ENCODE measurements around the gene TNFAIP8L3. TPM values are rescaled to one million over a fixed set of nuclear protein-coding genes. Genes with fewer than 3 reads are reported as not detected.

Gene TNFAIP8L3
- total and polyA plus RNA-seq, 2 of the 4 experiments (the other 2 are of a cell fraction): 0.29 to 0.90 TPM

- ChIA-PET POLR2A (ENCODE audit: unreplicated experiment) (no interaction called here), CTCF (no interaction called here)
- Histone ChIP-seq H2BK120ac (ENCODE audit: low read depth, low read length) (no peak overlapping the region), H2AK9ac (replicated peaks; ENCODE audit: low read depth, low read length, poor library complexity) (no peak overlapping the region), H3K27ac (ENCODE audit: insufficient read depth, low read length) (no peak overlapping the region), H3K4me2 (ENCODE audit: low read depth, low read length) (no peak overlapping the region), H2BK5ac (ENCODE audit: low read depth, low read length, poor library complexity, severe bottlenecking) (no peak overlapping the region), H3K4me3 (ENCODE audit: insufficient read depth, low read depth, low read length) (no peak overlapping the region), H3K23ac (ENCODE audit: low read depth, low read length) (no peak overlapping the region), H3K79me1 (ENCODE audit: low read depth in 1 of 2, low read length in 2 of 2) (no peaks in the 10 kb centered on the region), H3K18ac (ENCODE audit: low read depth, low read length) (no peak overlapping the region), H3K4me1 (ENCODE audit: control insufficient read depth, insufficient read depth, low read length) (peaks cover 2% of the 10 kb centered on the region), H2BK20ac (ENCODE audit: low read depth, low read length) (no peak overlapping the region), H2AK5ac (ENCODE audit: low read depth, low read length) (no peak overlapping the region), H3K9ac (ENCODE audit: low read depth, low read length) (no peak overlapping the region), H4K5ac (ENCODE audit: low read depth, low read length) (no peak overlapping the region), H3K36me3 (ENCODE audit: control insufficient read depth, insufficient read depth, low read length) (no peaks in the 10 kb centered on the region), H4K91ac (ENCODE audit: insufficient read depth, low read depth, low read length) (no peak overlapping the region), H3K14ac (replicated peaks; ENCODE audit: low read depth, low read length) (no peak overlapping the region), H3K27me3 (ENCODE audit: control insufficient read depth, insufficient read depth, low read length) (peaks cover 73% of the 10 kb centered on the region), H2AFZ (replicated peaks; ENCODE audit: low read length, poor library complexity) (peak overlapping the region; percentile 10), H2BK15ac (ENCODE audit: low read depth, low read length) (no peak overlapping the region), H3K9me1 (ENCODE audit: insufficient read depth, low read length) (no peaks in the 10 kb centered on the region; the same call in 1 of the 2 replicates), H4K8ac (ENCODE audit: low read depth in 2 of 2, low read length in 2 of 2) (no peak overlapping the region), H3K56ac (ENCODE audit: extremely low read depth, insufficient read depth, low read length) (no peak overlapping the region), H3K9me3 (ENCODE audit: control insufficient read depth, insufficient read depth, low read length) (no peaks in the 10 kb centered on the region), H3K4ac (ENCODE audit: low read depth, low read length) (no peak overlapping the region), H4K20me1 (ENCODE audit: insufficient read depth, low read length) (no peaks in the 10 kb centered on the region)
- WGBS, 2 experiments (ENCODE audit: extremely low coverage in 2 of 2, insufficient read length in 1 of 2): no CpG with 5 or more reads among the region's 21 CpGs
- in situ Hi-C loops (cut with MboI; ENCODE audit: low sequenced_read_pairs) (no loop called here), dilution Hi-C loops (cut with HindIII; ENCODE audit: low sequenced_read_pairs, unreplicated experiment) (no loop called here), intact Hi-C loops (cut with micrococcal nuclease) (no loop called here)
- no peak for ATAC-seq (ENCODE audit: low read depth)
- no peak for DNase-seq
- BruUV-seq (replicated peaks): no TSS peak
- TF ChIP-seq MXI1 (IDR thresholded peaks at IDR 0.05; ENCODE audit: borderline replicate concordance, low read depth, low read length): no peak
- TF ChIP-seq MAFK (IDR thresholded peaks at IDR 0.05; ENCODE audit: low read depth, low read length): no peak
- no peak for TF ChIP-seq NFE2L2 (IDR thresholded peaks at IDR 0.05; ENCODE audit: low read depth, low read length)
- no peak for TF ChIP-seq RFX5 (IDR thresholded peaks at IDR 0.05; ENCODE audit: low read depth, low read length)
Observed at GRCh38 chr15:51093488-51093838, 1.2 kb downstream of the TNFAIP8L3 start.
